Cardiac septum (tissue), 1 donor: ENCODE data around the gene BSND. TPM values are rescaled to one million over a fixed set of nuclear protein-coding genes. Genes with fewer than 3 reads are reported as not detected.

Experiments used
- DNase-seq: peaks from one replicate; pipeline ENCODE4 v3.0.0-alpha.2; 2020; ENCODE audit warnings: low spot score
- intact Hi-C: fragments of 100-400 bp; cut with DNase I; formaldehyde crosslinking; loops from one replicate; pipeline ENCODE4 v1.14.0; 2022
- total RNA-seq: library from RNA; stranded (reverse); fragmentation: NEBNext Ultra II Directional; extraction: Animal tissue kit (Norgen Biotek cat#: 25700); gene quantifications from one replicate; pipeline ENCODE4 v1.2.1, GENCODE V29; 2021
- donor health status: DM: no; HTN: no; CAD: no.

Gene BSND
- total RNA-seq, 1 donor from 2014 or later: not detected

DNA sequence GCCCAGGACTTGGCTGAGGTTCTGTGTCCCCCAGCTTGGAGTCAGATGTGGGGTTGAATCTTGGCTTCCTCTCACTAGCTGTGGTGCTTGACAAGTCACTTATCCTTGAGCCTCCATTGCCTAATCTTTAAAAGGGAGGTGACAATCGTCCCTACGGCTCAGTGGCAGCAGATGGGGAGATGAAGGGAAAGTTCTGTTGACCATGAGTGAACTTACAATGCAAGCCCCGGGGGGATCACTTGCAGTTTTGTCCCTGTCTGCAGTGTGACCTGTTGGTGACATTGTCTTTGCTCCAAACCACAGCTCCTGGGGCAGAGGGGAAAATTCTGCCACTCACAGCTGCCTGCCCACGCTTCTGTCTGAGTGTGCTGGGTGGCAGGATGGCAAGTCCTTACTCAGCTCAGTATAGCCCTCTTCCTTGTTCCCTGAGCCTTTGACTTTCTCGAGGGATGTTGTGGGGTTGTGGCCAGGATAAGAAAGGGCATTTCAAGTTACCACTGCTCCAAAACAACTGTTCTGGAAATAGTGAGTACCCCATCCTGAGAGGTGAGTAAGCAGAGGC, 42.3 kb downstream of the BSND start:
- no peak for DNase-seq
- intact Hi-C loops: no loop called here

- intact Hi-C loops: no loop called here
- no peak for DNase-seq
Measured at GRCh38 chr1:55041613-55042012, 42.9 kb downstream of the BSND start.

- no peak for DNase-seq
- intact Hi-C loops: no loop called here
Measured at GRCh38 chr1:55043011-55043410, 44.3 kb downstream of the BSND start.

GRCh38 chr1:55043726-55044125, 45.0 kb downstream of the BSND start:
- DNase-seq: peak; percentile 20
- intact Hi-C loops: no loop called here

- DNase-seq: peak; percentile 60
- intact Hi-C loops: no loop called here
Measured at GRCh38 chr1:55044617-55045397, 46.1 kb downstream of the BSND start.

- intact Hi-C loops: no loop called here
- DNase-seq: peak; percentile 7
Measured at GRCh38 chr1:55045430-55045829, 46.7 kb downstream of the BSND start.

- intact Hi-C loops: no loop called here
- DNase-seq: peak; percentile 73
Measured at GRCh38 chr1:55046871-55047270, 48.1 kb downstream of the BSND start.

DNA sequence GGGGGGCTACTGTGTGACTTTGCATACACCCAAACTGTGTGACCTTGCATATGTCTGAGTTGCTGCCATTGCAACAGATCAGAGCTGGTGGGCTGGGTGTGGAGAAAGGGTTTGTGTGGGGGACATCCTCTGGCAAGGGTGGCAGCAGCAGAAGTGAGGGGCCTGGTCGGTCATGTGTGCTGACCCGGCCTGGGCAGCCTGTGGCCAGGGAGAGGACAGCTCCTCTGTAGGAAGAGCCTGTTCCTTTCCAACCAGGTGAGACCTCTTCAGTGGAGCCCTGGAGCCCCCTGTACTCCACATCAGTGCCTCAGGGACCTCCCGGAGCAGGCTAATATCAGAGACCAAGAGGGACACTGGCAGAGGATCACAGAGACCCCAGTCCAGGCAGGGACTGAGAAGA, 48.9 kb downstream of the BSND start:
- intact Hi-C loops: no loop called here
- DNase-seq: peak; percentile 29

- intact Hi-C loops: no loop called here
- DNase-seq: peak; percentile 61
Measured at GRCh38 chr1:55048453-55049270, 49.9 kb downstream of the BSND start.

DNA sequence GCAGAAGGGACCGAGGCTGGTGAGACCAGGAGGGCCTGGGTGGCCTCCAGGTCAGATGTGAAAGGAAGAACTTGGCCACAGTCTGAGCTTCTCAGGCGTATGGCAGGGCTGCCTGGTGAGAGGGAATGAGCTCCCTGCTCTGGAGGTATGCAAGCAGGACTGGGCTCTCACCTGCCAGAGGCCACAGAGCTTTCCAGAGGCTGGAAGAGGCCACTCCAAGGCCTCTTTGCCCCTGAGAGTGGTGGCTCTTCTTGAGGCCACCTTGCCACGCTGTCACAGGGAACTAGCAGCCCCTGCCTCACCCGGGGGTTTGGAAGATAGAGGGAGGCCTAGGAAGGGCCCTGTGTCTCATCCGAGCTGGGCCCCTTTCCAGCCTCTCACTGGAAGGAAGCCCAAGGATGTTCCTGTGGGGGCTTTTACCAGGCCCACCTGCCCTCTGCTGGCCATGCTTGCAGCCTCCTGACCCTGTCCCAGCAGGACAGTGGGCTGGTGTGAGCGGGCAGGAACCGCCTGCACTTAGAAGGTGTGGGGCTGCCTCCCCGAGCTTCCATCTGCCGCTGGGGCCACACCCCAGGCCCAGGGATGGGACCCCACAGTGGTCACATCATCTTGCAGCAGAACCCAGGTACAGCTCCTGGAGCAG, 50.7 kb downstream of the BSND start:
- intact Hi-C loops: no loop called here

DNA sequence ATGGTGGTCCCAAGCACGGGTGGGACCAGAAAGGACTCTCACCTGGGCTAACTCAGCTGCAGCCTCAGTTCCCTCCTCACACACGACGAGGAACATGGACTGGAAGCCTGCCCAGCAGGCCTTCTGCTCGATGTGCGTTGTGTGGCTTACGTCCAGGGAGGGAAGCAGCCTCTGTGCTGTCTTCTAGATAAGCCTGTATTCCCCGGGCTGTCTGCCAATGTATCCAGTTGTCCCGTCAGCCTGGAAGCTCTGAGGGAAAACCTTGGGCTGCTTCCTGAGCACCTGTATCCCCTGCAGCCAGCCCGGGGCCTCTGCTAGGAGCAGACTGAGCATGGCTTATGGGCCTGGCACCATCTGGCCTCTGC, 51.2 kb downstream of the BSND start:
- peak; percentile 76 for DNase-seq
- intact Hi-C loops: no loop called here

More for the DNA sequence above, 50.7 kb downstream of the BSND start:
- DNase-seq: peak; percentile 31

GRCh38 chr1:55050283-55050682, 51.5 kb downstream of the BSND start:
- intact Hi-C loops: no loop called here
- DNase-seq: no peak

- intact Hi-C loops: no loop called here
- no peak for DNase-seq
Measured at GRCh38 chr1:55051169-55051568, 52.4 kb downstream of the BSND start.

DNA sequence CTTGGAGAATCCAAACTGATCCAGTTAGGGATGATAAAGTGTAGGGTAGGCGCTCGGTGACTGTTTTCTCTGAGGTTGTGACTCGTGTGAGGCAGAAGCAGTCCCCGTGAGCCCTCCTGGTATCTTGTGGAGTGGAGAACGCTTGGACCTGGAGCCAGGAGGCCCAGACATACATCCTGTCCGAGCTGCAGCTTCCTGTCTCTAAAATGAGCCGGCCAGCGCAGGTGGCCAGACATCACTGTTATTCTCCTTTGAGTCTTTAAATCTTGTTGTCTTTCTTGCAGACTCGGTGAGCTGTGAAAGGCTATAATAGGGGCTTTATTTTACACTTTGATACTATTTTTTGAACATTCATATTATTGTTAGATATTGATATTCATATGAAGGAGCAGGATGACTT, 52.9 kb downstream of the BSND start:
- no peak for DNase-seq
- intact Hi-C loops: no loop called here

- no peak for DNase-seq
- intact Hi-C loops: no loop called here
Measured at GRCh38 chr1:55052221-55053142, 53.7 kb downstream of the BSND start.

DNA sequence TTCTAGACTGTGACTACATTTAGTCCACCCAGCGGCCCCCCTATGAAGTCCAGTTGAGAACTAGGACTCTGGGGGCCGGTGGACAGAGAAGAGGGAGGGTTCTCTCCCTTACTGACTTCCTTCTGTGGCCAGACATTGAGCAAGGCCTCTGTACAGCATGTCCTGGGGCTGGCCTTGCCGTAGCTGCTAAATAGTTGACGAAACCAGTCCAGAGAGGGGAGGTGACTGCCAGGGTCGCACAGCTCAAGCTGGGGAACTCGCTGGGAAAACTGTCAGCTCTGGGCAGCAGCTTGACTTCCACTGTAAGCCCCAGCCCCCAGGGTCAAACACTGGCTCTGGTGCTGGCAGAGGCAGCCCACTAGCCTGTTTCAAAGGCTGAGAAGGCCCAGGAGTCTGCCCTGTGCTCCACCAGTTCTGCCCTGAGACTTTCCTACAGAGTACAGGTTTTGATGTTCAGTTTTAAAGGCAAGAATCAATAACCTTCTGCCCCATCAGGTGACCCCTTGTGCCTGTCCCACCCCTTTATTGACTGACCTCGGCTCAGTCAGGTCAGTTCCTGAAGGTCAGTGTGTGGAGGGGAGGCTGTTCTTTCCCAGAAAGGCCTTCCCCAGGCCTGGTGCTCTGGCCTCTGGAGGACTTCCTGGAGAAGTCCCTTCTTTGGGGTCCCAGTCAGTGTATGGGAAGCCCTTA, 54.7 kb downstream of the BSND start:
- DNase-seq: no peak
- intact Hi-C loops: no loop called here

DNA sequence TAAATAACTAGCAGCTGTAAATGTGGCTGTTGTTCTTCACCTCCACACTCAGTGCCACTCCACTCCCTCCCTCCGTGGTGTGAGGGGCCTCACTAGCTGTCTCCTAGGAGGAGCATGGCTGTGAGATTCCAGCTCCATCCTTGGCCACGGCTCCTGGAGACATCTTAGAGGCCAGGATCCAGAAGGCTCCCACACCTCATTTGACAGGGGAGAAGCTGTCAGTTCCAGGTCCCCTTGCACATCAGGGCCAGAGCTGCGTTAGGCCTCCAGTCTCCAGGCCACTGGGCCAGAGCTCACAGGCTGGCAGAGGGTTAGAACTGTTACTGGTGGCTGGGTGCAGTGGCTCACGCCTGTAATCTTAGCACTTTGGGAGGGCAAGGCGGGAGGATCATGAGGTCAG, 55.7 kb downstream of the BSND start:
- no peak for DNase-seq
- intact Hi-C loops: no loop called here

DNA sequence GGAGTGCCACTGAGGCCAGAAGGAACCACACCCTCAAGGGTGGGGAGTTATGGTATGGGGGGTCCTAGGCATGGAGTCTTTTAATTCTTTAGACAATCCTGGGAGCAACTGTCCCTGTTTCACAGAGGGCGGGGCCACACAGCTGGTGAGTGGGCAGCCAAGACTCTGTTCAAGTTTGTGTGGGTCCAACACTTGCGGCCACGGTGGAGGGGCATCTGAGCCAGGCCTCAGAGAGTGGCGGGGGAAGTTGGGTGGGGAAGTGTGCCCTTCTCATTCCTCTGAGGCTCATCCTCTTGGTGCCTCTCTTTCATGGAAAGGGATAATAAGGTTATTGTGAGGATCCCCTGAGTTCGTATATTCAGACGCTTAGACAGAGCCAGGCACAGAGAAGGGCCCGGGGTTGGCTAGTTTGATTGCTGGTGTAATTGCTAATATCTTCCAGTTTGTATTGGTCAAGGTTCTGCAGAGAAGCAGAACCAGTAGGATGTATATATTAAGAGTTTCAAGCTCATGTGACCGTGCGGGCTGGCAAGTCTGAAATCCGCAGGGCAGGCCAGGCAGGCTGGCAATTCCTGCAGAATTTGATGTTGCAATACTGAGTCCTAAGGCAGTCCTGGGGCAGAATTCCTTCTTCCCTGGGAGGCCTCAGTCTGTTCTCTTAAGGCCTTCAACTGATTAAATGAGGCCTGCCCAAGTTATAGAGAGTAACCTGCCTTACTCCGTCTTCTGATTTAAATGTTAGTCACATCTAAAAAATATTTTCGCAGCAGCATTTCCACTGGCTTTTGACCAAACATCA, 56.5 kb downstream of the BSND start:
- DNase-seq: no peak
- intact Hi-C loops: no loop called here
